Endothelial cell of umbilical vein (primary cell): ENCODE data around the gene CC2D2A.

Experiments used
- CTCF ChIP-seq, 2 donors: IDR thresholded peaks; 1 replicate in 1 of 2; 2 replicates in 1 of 2; pipeline ENCODE4 v1.5.1; 2011; ENCODE audit warnings: low read length in 2 of 2, mild to moderate bottlenecking in 2 of 2, moderate library complexity in 2 of 2, control low read depth in 1 of 2, inconsistent platforms in 1 of 2, low read depth in 1 of 2; ENCODE audit not compliant: insufficient read depth in 1 of 2; ENCODE audit errors: extremely low read depth in 1 of 2
- EZH2 ChIP-seq: IDR thresholded peaks from 2 replicates; pipeline ENCODE4 v1.6.1; 2012; ENCODE audit warnings: borderline replicate concordance, low read depth, mild to moderate bottlenecking, moderate library complexity, low read length, inconsistent platforms; ENCODE audit not compliant: severe bottlenecking
- FOS ChIP-seq: IDR thresholded peaks from 2 replicates; pipeline ENCODE4 v1.6.1; 2011; ENCODE audit warnings: mild to moderate bottlenecking, low read length, moderate library complexity, borderline replicate concordance; ENCODE audit not compliant: insufficient read depth
- JUN ChIP-seq: IDR thresholded peaks from 2 replicates; pipeline ENCODE4 v1.6.1; 2011; ENCODE audit warnings: borderline replicate concordance, low read depth; ENCODE audit not compliant: insufficient read length, insufficient read depth
- MAX ChIP-seq: IDR thresholded peaks from 2 replicates; pipeline ENCODE4 v1.6.1; 2011; ENCODE audit not compliant: insufficient read depth, insufficient read length
- MYC ChIP-seq: IDR thresholded peaks from one replicate; pipeline ENCODE4 v1.6.1; 2011; ENCODE audit warnings: mild to moderate bottlenecking, low read depth, low read length
- POLR2A ChIP-seq: IDR thresholded peaks from 2 replicates; pipeline ENCODE4 v1.6.1; 2012; ENCODE audit warnings: low read depth, mild to moderate bottlenecking, control low read depth, low read length
- POLR2AphosphoS5 ChIP-seq: IDR thresholded peaks from 2 replicates; pipeline ENCODE4 v1.6.1; 2012; ENCODE audit warnings: low read depth, mild to moderate bottlenecking, control low read depth, low read length, moderate library complexity; ENCODE audit not compliant: insufficient read depth

GRCh38 chr4:15455290-15455689 is 14.4 kb upstream of the CC2D2A start:
- no peak for TF ChIP-seq JUN
- no peak for TF ChIP-seq POLR2AphosphoS5
- TF ChIP-seq CTCF (IDR thresholded peaks at IDR 0.05; ENCODE audit: extremely low read depth in 1 of 2, insufficient read depth in 1 of 2, low read depth in 1 of 2, low read length in 2 of 2): no peak
- no peak for TF ChIP-seq EZH2
- TF ChIP-seq MAX: no peak
- no peak for TF ChIP-seq POLR2A
- TF ChIP-seq MYC: no peak
- no peak for TF ChIP-seq FOS
